ENCODE results near the gene CFH. TPM values are rescaled to one million over a fixed set of nuclear protein-coding genes. Genes with fewer than 3 reads are reported as not detected.
"Not testable (repeated sequence)": the region's sequence is repeated elsewhere in the genome, so short reads cannot be mapped to it uniquely, and the experiment has no call there.

CFH gene
- total RNA-seq, 1 donor from 2014 or later: 14.0 TPM

GRCh38 chr1:196738730-196739129 lies 86.9 kb downstream of the CFH start:
- no peak for DNase-seq (ENCODE audit: extremely low read depth, low read depth, low spot score)

- not testable (repeated sequence) for DNase-seq (ENCODE audit: extremely low read depth, low read depth, low spot score)
These were observed 91.4 kb downstream of the CFH start for GRCh38 chr1:196743244-196743643.

GRCh38 chr1:196765019-196765740 lies 113.3 kb downstream of the CFH start:
- not testable (repeated sequence) for DNase-seq (ENCODE audit: extremely low read depth, low read depth, low spot score)

- not testable (repeated sequence) for DNase-seq (ENCODE audit: extremely low read depth, low read depth, low spot score)
These were observed 118.0 kb downstream of the CFH start for GRCh38 chr1:196769823-196770222.

- no peak for DNase-seq (ENCODE audit: extremely low read depth, low read depth, low spot score)
These were observed 121.9 kb downstream of the CFH start for GRCh38 chr1:196773713-196774112.

GRCh38 chr1:196774175-196774574 lies 122.3 kb downstream of the CFH start:
- DNase-seq (ENCODE audit: extremely low read depth, low read depth, low spot score): no peak

GRCh38 chr1:196774603-196775002 lies 122.8 kb downstream of the CFH start, which contains the start of gene CFHR3:
CFHR3 (plus strand) TSS chr1:196774840; CDS start chr1:196774887, 47 bp downstream.
- no peak for DNase-seq (ENCODE audit: extremely low read depth, low read depth, low spot score)

GRCh38 chr1:196777603-196778002 lies 125.8 kb downstream of the CFH start:
- DNase-seq (ENCODE audit: extremely low read depth, low read depth, low spot score): no peak

GRCh38 chr1:196779093-196779492 lies 127.2 kb downstream of the CFH start:
- DNase-seq (ENCODE audit: extremely low read depth, low read depth, low spot score): no peak

- DNase-seq (ENCODE audit: extremely low read depth, low read depth, low spot score): not testable (repeated sequence)
These were observed 139.4 kb downstream of the CFH start for GRCh38 chr1:196791252-196791651.

GRCh38 chr1:196794103-196794502 lies 142.3 kb downstream of the CFH start:
- not testable (repeated sequence) for DNase-seq (ENCODE audit: extremely low read depth, low read depth, low spot score)

Other genes with a start within 250 kb of the CFH start
- gene KCNT2, start 43.6 kb upstream of the CFH start, total RNA-seq: 0.05 and 0.41 TPM in 2 replicates
- not detected in 2 replicates for gene CFHR3, start 122.8 kb downstream of the CFH start, total RNA-seq
- not detected in 2 replicates for gene CFHR1, start 167.7 kb downstream of the CFH start, total RNA-seq
- not detected in 2 replicates for gene CFHR4, start 236.0 kb downstream of the CFH start, total RNA-seq

Data from glomerular endothelial cell (primary cell).